RWPE2 (cell line): Measurements from ENCODE around the gene SQSTM1.
A peak's percentile ranks its signal among the peaks of the same experiment; 100 is the strongest.

Experiments used
- ATAC-seq: fragments of 200-7000 bp; cut with Tn5 transposase; 3 replicates; pipeline ENCODE4 v1.9.1; 2021; ENCODE audit warnings: low read depth
- DNase-seq: peaks from one replicate; pipeline ENCODE4 v3.0.0-alpha.2; 2020; ENCODE audit warnings: low spot score
- H3K27ac ChIP-seq: fragments of 450-650 bp; 2 replicates; pipeline ENCODE4 v1.5.1; 2017; ENCODE audit warnings: mild to moderate bottlenecking; ENCODE audit not compliant: poor library complexity, severe bottlenecking
- H3K27me3 ChIP-seq: fragments of 250-450 bp; sonication (Bioruptor Pico); 2 replicates; pipeline ENCODE4 v1.5.1; 2021; ENCODE audit warnings: mild to moderate bottlenecking, moderate library complexity; ENCODE audit not compliant: insufficient read depth, poor library complexity, severe bottlenecking
- H3K36me3 ChIP-seq: fragments of 250-450 bp; sonication (Bioruptor Pico); 2 replicates; pipeline ENCODE4 v1.5.1; 2020; ENCODE audit warnings: low read depth, mild to moderate bottlenecking, moderate library complexity
- H3K4me1 ChIP-seq: fragments of 250-450 bp; sonication (Bioruptor Pico); 2 replicates; pipeline ENCODE4 v1.5.1; 2021; ENCODE audit warnings: mild to moderate bottlenecking, moderate library complexity; ENCODE audit not compliant: insufficient read depth, poor library complexity, severe bottlenecking
- H3K4me3 ChIP-seq: fragments of 250-450 bp; sonication (Bioruptor Pico); 2 replicates; pipeline ENCODE4 v1.5.1; 2021; ENCODE audit warnings: mild to moderate bottlenecking, moderate library complexity; ENCODE audit not compliant: severe bottlenecking
- H3K9me3 ChIP-seq: fragments of 250-450 bp; sonication (Bioruptor Pico); 2 replicates; pipeline ENCODE4 v1.5.1; 2021; ENCODE audit warnings: mild to moderate bottlenecking, moderate library complexity; ENCODE audit not compliant: severe bottlenecking
- CTCF ChIP-seq: fragments of 450-650 bp; IDR thresholded peaks from one replicate; pipeline ENCODE4 v1.5.1; 2017; ENCODE audit warnings: mild to moderate bottlenecking, moderate library complexity; ENCODE audit not compliant: poor library complexity, severe bottlenecking

SQSTM1 gene

GRCh38 chr5:179824745-179825112 lies 4.0 kb downstream of the SQSTM1 start:
- no peaks in the 10 kb centered on the region for H3K27me3 ChIP-seq
- ATAC-seq (no peak), DNase-seq (no peak)
- H3K4me1 ChIP-seq, result peaks cover 13% of the 10 kb centered on the region
- no peak overlapping the region for H3K4me3 ChIP-seq
- no peak for TF ChIP-seq CTCF
- peaks cover 76% of the 10 kb centered on the region for H3K36me3 ChIP-seq
- no peaks in the 10 kb centered on the region for H3K9me3 ChIP-seq
- no peak overlapping the region for H3K27ac ChIP-seq

- Histone ChIP-seq H3K27me3 (no peaks in the 10 kb centered on the region), H3K4me1 (peaks cover 5% of the 10 kb centered on the region), H3K27ac (no peak overlapping the region), H3K36me3 (peaks cover 86% of the 10 kb centered on the region), H3K4me3 (no peak overlapping the region), H3K9me3 (no peaks in the 10 kb centered on the region)
- no peak for ATAC-seq
- DNase-seq, result no peak
- no peak for TF ChIP-seq CTCF
These were observed 5.0 kb downstream of the SQSTM1 start for GRCh38 chr5:179825655-179826182.

GRCh38 chr5:179827680-179828079 lies 7.0 kb downstream of the SQSTM1 start:
- H3K27ac ChIP-seq, result no peak overlapping the region
- TF ChIP-seq CTCF, result no peak
- no peak for DNase-seq

GRCh38 chr5:179828756-179829421 lies 8.2 kb downstream of the SQSTM1 start:
- DNase-seq (no peak), ATAC-seq (no peak)
- H3K27ac ChIP-seq, result no peak overlapping the region
- no peak overlapping the region for H3K4me3 ChIP-seq
- no peaks in the 10 kb centered on the region for H3K4me1 ChIP-seq
- no peaks in the 10 kb centered on the region for H3K9me3 ChIP-seq
- peaks cover 99% of the 10 kb centered on the region for H3K36me3 ChIP-seq
- no peaks in the 10 kb centered on the region for H3K27me3 ChIP-seq
- TF ChIP-seq CTCF, result no peak

More at GRCh38 chr5:179827680-179828079, 7.0 kb downstream of the SQSTM1 start:
- Histone ChIP-seq H3K4me3 (no peak overlapping the region), H3K36me3 (peaks cover 97% of the 10 kb centered on the region), H3K9me3 (no peaks in the 10 kb centered on the region), H3K27me3 (no peaks in the 10 kb centered on the region), H3K4me1 (no peaks in the 10 kb centered on the region)
- peak; percentile 53 for ATAC-seq

GRCh38 chr5:179829732-179830435 lies 9.2 kb downstream of the SQSTM1 start:
- H3K27me3 ChIP-seq, result no peaks in the 10 kb centered on the region
- H3K4me3 ChIP-seq, result no peak overlapping the region
- no peaks in the 10 kb centered on the region for H3K9me3 ChIP-seq
- no peaks in the 10 kb centered on the region for H3K4me1 ChIP-seq
- H3K36me3 ChIP-seq, result peaks cover 94% of the 10 kb centered on the region
- no peak overlapping the region for H3K27ac ChIP-seq
- TF ChIP-seq CTCF, result no peak
- ATAC-seq (no peak), DNase-seq (no peak)
